ENCODE results near the gene LGALS7. TPM values are rescaled to one million over a fixed set of nuclear protein-coding genes. Genes with fewer than 3 reads are reported as not detected.

Gene LGALS7
- polyA plus RNA-seq, 1 of the 3 experiments (the other 2 are of a cell fraction) = not detected

DNA sequence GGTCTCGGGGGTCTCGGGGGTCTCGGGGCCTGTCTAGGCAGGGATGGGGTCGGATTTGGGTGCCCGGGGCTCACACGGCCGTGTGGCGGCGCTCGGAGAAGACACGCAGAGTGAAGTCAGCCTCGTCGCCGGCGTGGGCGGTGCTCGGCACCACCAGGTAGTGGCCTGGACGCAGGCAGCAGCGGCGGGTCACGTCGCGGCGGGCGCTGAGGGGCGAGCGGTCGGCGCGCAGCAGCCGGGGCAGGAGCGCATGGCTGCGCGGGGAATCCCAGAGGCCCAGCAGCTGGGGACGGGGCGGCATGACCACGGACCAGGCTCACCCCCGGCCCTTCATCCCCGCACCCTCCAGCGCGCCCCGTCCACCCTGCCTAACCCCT, 37.3 kb downstream of the LGALS7 start (continued):
- TF ChIP-seq, protein P1, sequence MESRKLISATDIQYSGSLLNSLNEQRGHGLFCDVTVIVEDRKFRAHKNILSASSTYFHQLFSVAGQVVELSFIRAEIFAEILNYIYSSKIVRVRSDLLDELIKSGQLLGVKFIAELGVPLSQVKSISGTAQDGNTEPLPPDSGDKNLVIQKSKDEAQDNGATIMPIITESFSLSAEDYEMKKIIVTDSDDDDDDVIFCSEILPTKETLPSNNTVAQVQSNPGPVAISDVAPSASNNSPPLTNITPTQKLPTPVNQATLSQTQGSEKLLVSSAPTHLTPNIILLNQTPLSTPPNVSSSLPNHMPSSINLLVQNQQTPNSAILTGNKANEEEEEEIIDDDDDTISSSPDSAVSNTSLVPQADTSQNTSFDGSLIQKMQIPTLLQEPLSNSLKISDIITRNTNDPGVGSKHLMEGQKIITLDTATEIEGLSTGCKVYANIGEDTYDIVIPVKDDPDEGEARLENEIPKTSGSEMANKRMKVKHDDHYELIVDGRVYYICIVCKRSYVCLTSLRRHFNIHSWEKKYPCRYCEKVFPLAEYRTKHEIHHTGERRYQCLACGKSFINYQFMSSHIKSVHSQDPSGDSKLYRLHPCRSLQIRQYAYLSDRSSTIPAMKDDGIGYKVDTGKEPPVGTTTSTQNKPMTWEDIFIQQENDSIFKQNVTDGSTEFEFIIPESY (IDR thresholded peaks at IDR 0.05; ENCODE audit: borderline replicate concordance, low read depth) = no peak
- no peak for TF ChIP-seq FOXJ3 (CRISPR knock-in tag; IDR thresholded peaks at IDR 0.05)
- no peak for TF ChIP-seq RFX5 (IDR thresholded peaks at IDR 0.05; ENCODE audit: low read length)
- no peak for TF ChIP-seq GABPA (IDR thresholded peaks at IDR 0.05; ENCODE audit: low read depth)

DNA sequence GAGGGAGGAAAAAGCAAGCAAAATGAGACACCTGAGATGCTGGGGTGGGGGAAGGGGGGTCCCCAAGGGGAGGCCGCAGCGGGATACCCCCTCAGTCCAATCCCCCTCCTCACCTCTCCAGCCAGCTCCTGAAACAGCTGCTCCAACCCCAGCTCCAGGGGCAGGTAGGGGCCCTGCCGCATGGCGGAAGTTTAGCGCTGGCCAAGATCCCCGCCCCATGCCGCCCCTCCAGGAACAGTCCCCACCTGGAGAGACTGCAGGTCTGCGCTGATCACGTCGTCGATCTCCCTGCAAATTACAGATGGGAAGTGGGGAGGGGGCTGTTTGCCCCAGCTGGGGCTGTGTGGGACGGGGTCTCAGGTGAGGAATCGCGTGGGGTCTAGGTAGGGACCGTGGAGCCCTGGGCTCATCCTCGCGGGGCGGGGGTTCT, 38.0 kb downstream of the LGALS7 start:
- no peak overlapping the region for H3K4me2 ChIP-seq
- no peak overlapping the region for H2AFZ ChIP-seq (ENCODE audit: low read depth)
- no peaks in the 10 kb centered on the region for H3K9me2 ChIP-seq
- peak; percentile 81 for DNase-seq
- WGBS (ENCODE audit: low lambda C conversion rate) = 66% methylated on average over 11 of the region's 18 CpGs
- H3K4me3 ChIP-seq (ENCODE audit: low read depth in 2 of 2, low read length in 1 of 2) = no peak overlapping the region
- TF ChIP-seq GABPA (IDR thresholded peaks at IDR 0.05; ENCODE audit: low read depth) (no peak), CHD2 (IDR thresholded peaks at IDR 0.05; ENCODE audit: low read length, partially characterized antibody) (no peak), RXRA (IDR thresholded peaks at IDR 0.05; ENCODE audit: borderline replicate concordance, low read depth) (no peak), NRF1 (IDR thresholded peaks at IDR 0.05; ENCODE audit: low read depth, low read length) (no peak), SIN3A (IDR thresholded peaks at IDR 0.05; ENCODE audit: borderline replicate concordance, low read depth, low read length) (no peak), NFIC (IDR thresholded peaks at IDR 0.05; ENCODE audit: borderline replicate concordance) (no peak), RAD21 (IDR thresholded peaks at IDR 0.05; ENCODE audit: low read length) (no peak), YY1 (IDR thresholded peaks at IDR 0.05; ENCODE audit: low read depth) (no peak), FOXM1 (IDR thresholded peaks at IDR 0.05; ENCODE audit: low read depth) (no peak), MXI1 (IDR thresholded peaks at IDR 0.05; ENCODE audit: low read depth, low read length) (no peak), EP300 (IDR thresholded peaks at IDR 0.05; ENCODE audit: borderline replicate concordance in 1 of 2, low read depth in 1 of 2, low read length in 1 of 2) (no peak), TAF1 (IDR thresholded peaks at IDR 0.05; ENCODE audit: borderline replicate concordance, low read depth, low read length) (no peak), ELF1 (IDR thresholded peaks at IDR 0.05) (no peak), JUND (IDR thresholded peaks at IDR 0.05) (no peak), MEF2A (IDR thresholded peaks at IDR 0.05; ENCODE audit: borderline replicate concordance, low read depth) (no peak)
- TF ChIP-seq, protein P2, sequence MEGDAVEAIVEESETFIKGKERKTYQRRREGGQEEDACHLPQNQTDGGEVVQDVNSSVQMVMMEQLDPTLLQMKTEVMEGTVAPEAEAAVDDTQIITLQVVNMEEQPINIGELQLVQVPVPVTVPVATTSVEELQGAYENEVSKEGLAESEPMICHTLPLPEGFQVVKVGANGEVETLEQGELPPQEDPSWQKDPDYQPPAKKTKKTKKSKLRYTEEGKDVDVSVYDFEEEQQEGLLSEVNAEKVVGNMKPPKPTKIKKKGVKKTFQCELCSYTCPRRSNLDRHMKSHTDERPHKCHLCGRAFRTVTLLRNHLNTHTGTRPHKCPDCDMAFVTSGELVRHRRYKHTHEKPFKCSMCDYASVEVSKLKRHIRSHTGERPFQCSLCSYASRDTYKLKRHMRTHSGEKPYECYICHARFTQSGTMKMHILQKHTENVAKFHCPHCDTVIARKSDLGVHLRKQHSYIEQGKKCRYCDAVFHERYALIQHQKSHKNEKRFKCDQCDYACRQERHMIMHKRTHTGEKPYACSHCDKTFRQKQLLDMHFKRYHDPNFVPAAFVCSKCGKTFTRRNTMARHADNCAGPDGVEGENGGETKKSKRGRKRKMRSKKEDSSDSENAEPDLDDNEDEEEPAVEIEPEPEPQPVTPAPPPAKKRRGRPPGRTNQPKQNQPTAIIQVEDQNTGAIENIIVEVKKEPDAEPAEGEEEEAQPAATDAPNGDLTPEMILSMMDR (IDR thresholded peaks at IDR 0.05) = no peak
- ChIA-PET POLR2A (no interaction called here), CTCF (interaction anchor here (0.6 to 2.7 kb wide), 3 partner anchors 195 to 356 kb away, joined by 3 to 16 read pairs (median 3); partner anchors contain the start of genes FAM98C, MRPS12 and SARS2)
- H3K4me1 ChIP-seq (ENCODE audit: control insufficient read depth in 1 of 2, insufficient read depth in 2 of 2, low read depth in 1 of 2, low read length in 1 of 2) = peaks cover 7 to 12% of the 10 kb centered on the region in 2 experiments; a peak in 3 of 4 replicates
- no peaks in the 10 kb centered on the region for H3K79me2 ChIP-seq (ENCODE audit: insufficient read depth)
- H4K20me1 ChIP-seq (ENCODE audit: insufficient read depth) = peaks cover 8% of the 10 kb centered on the region; the same call in 1 of the 2 replicates
- H3K9ac ChIP-seq = no peak overlapping the region
- no peaks in the 10 kb centered on the region for H3K9me3 ChIP-seq
- H3K27me3 ChIP-seq (ENCODE audit: insufficient read depth) = no peaks in the 10 kb centered on the region
- peaks cover 17% of the 10 kb centered on the region in 2 experiments for H3K36me3 ChIP-seq (replicated peaks in 1 of 2; ENCODE audit: control insufficient read depth in 1 of 2, insufficient read depth in 2 of 2, low read length in 1 of 2)
- H3K27ac ChIP-seq (ENCODE audit: low read depth in 2 of 2, low read length in 1 of 2) = peak overlapping the region in 1 of 2 experiments; percentile 48; a peak in 2 of 4 replicates
- H3F3A ChIP-seq (replicated peaks; ENCODE audit: insufficient read depth) = peaks cover 46% of the 10 kb centered on the region

Measured in SK-N-SH (cell line).